Measurements from ENCODE around the gene WDPCP. TPM values are rescaled to one million over a fixed set of nuclear protein-coding genes. Genes with fewer than 3 reads are reported as not detected.
A peak's percentile ranks its signal among the peaks of the same experiment; 100 is the strongest.

The WDPCP gene
- total and polyA plus RNA-seq, 2 of the 13 experiments (the other 11 are each of a cell fraction or from before 2014, with no cell fraction given), result 2.9 to 5.2 TPM

DNA sequence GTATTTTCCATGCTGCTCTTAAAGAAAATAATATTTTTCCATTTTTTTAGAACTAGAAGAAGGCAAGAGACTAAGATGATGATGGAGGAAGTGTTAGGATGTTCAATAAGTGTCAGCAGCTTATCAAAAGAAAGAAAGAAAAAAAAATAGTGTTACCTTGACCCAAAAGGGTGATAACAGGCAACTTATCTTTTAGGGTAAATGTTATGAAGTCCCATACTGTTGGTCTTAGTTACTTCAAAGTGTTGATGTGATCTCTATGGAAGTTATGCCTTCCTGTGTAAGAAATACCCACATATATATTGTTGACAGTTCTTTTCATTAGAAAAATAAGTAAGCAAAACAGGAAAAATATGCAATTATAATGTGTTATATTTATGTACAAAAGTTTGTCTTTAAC lies 394.1 kb downstream of the WDPCP start (continued):
- no peak for TF ChIP-seq ATM (IDR thresholded peaks at IDR 0.05; ENCODE audit: borderline replicate concordance)
- TF ChIP-seq TEAD3 (CRISPR knock-in tag; optimal IDR thresholded peaks at IDR 0.05; ENCODE audit: borderline replicate concordance), result peak; percentile 50
- TF ChIP-seq FOXA1 (IDR thresholded peaks at IDR 0.05), result no peak
- peak; percentile 85 for TF ChIP-seq FOXA1 (CRISPR knock-in tag; IDR thresholded peaks at IDR 0.05)
- no peak for TF ChIP-seq ZNF546 (CRISPR knock-in tag; conservative IDR thresholded peaks at IDR 0.05)
- no peak for TF ChIP-seq HOXA9 (CRISPR knock-in tag; IDR thresholded peaks at IDR 0.05; ENCODE audit: borderline replicate concordance)
- TF ChIP-seq, protein P1, sequence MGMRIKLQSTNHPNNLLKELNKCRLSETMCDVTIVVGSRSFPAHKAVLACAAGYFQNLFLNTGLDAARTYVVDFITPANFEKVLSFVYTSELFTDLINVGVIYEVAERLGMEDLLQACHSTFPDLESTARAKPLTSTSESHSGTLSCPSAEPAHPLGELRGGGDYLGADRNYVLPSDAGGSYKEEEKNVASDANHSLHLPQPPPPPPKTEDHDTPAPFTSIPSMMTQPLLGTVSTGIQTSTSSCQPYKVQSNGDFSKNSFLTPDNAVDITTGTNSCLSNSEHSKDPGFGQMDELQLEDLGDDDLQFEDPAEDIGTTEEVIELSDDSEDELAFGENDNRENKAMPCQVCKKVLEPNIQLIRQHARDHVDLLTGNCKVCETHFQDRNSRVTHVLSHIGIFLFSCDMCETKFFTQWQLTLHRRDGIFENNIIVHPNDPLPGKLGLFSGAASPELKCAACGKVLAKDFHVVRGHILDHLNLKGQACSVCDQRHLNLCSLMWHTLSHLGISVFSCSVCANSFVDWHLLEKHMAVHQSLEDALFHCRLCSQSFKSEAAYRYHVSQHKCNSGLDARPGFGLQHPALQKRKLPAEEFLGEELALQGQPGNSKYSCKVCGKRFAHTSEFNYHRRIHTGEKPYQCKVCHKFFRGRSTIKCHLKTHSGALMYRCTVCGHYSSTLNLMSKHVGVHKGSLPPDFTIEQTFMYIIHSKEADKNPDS (CRISPR knock-in tag; IDR thresholded peaks at IDR 0.05), result no peak
- TF ChIP-seq KDM4B (CRISPR knock-in tag; IDR thresholded peaks at IDR 0.05), result no peak
- no peak for TF ChIP-seq TCF12 (IDR thresholded peaks at IDR 0.05)
- TF ChIP-seq TCF12 (CRISPR knock-in tag; IDR thresholded peaks at IDR 0.05), result peak; percentile 32; the same call in 1 of the 2 replicates
- TF ChIP-seq ZNF780A (CRISPR knock-in tag; IDR thresholded peaks at IDR 0.05), result no peak
- no peak for TF ChIP-seq HHEX (CRISPR knock-in tag; IDR thresholded peaks at IDR 0.05)
- no peak for TF ChIP-seq ZNF776 (CRISPR knock-in tag; IDR thresholded peaks at IDR 0.05)
- TF ChIP-seq, protein P2, sequence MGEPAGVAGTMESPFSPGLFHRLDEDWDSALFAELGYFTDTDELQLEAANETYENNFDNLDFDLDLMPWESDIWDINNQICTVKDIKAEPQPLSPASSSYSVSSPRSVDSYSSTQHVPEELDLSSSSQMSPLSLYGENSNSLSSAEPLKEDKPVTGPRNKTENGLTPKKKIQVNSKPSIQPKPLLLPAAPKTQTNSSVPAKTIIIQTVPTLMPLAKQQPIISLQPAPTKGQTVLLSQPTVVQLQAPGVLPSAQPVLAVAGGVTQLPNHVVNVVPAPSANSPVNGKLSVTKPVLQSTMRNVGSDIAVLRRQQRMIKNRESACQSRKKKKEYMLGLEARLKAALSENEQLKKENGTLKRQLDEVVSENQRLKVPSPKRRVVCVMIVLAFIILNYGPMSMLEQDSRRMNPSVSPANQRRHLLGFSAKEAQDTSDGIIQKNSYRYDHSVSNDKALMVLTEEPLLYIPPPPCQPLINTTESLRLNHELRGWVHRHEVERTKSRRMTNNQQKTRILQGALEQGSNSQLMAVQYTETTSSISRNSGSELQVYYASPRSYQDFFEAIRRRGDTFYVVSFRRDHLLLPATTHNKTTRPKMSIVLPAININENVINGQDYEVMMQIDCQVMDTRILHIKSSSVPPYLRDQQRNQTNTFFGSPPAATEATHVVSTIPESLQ (CRISPR knock-in tag; conservative IDR thresholded peaks at IDR 0.05), result no peak
- TF ChIP-seq, protein P3, sequence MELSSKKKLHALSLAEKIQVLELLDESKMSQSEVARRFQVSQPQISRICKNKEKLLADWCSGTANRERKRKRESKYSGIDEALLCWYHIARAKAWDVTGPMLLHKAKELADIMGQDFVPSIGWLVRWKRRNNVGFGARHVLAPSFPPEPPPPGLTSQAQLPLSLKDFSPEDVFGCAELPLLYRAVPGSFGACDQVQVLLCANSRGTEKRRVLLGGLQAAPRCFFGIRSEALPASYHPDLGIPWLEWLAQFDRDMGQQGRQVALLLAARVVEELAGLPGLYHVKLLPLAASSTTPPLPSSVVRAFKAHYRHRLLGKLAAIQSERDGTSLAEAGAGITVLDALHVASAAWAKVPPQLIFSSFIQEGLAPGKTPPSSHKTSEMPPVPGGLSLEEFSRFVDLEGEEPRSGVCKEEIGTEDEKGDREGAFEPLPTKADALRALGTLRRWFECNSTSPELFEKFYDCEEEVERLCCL (CRISPR knock-in tag; IDR thresholded peaks at IDR 0.05; ENCODE audit: borderline replicate concordance), result no peak
- TF ChIP-seq, protein P4, sequence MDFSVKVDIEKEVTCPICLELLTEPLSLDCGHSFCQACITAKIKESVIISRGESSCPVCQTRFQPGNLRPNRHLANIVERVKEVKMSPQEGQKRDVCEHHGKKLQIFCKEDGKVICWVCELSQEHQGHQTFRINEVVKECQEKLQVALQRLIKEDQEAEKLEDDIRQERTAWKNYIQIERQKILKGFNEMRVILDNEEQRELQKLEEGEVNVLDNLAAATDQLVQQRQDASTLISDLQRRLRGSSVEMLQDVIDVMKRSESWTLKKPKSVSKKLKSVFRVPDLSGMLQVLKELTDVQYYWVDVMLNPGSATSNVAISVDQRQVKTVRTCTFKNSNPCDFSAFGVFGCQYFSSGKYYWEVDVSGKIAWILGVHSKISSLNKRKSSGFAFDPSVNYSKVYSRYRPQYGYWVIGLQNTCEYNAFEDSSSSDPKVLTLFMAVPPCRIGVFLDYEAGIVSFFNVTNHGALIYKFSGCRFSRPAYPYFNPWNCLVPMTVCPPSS (IDR thresholded peaks at IDR 0.05), result no peak
- TF ChIP-seq ZNF547 (CRISPR knock-in tag; IDR thresholded peaks at IDR 0.05), result no peak
- TF ChIP-seq, protein P5, sequence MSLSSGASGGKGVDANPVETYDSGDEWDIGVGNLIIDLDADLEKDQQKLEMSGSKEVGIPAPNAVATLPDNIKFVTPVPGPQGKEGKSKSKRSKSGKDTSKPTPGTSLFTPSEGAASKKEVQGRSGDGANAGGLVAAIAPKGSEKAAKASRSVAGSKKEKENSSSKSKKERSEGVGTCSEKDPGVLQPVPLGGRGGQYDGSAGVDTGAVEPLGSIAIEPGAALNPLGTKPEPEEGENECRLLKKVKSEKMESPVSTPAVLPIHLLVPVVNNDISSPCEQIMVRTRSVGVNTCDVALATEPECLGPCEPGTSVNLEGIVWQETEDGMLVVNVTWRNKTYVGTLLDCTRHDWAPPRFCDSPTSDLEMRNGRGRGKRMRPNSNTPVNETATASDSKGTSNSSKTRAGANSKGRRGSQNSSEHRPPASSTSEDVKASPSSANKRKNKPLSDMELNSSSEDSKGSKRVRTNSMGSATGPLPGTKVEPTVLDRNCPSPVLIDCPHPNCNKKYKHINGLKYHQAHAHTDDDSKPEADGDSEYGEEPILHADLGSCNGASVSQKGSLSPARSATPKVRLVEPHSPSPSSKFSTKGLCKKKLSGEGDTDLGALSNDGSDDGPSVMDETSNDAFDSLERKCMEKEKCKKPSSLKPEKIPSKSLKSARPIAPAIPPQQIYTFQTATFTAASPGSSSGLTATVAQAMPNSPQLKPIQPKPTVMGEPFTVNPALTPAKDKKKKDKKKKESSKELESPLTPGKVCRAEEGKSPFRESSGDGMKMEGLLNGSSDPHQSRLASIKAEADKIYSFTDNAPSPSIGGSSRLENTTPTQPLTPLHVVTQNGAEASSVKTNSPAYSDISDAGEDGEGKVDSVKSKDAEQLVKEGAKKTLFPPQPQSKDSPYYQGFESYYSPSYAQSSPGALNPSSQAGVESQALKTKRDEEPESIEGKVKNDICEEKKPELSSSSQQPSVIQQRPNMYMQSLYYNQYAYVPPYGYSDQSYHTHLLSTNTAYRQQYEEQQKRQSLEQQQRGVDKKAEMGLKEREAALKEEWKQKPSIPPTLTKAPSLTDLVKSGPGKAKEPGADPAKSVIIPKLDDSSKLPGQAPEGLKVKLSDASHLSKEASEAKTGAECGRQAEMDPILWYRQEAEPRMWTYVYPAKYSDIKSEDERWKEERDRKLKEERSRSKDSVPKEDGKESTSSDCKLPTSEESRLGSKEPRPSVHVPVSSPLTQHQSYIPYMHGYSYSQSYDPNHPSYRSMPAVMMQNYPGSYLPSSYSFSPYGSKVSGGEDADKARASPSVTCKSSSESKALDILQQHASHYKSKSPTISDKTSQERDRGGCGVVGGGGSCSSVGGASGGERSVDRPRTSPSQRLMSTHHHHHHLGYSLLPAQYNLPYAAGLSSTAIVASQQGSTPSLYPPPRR (CRISPR knock-in tag; IDR thresholded peaks at IDR 0.05; ENCODE audit: borderline replicate concordance), result peak; percentile 90
- TF ChIP-seq, protein P6, sequence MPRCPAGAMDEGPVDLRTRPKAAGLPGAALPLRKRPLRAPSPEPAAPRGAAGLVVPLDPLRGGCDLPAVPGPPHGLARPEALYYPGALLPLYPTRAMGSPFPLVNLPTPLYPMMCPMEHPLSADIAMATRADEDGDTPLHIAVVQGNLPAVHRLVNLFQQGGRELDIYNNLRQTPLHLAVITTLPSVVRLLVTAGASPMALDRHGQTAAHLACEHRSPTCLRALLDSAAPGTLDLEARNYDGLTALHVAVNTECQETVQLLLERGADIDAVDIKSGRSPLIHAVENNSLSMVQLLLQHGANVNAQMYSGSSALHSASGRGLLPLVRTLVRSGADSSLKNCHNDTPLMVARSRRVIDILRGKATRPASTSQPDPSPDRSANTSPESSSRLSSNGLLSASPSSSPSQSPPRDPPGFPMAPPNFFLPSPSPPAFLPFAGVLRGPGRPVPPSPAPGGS (CRISPR knock-in tag; IDR thresholded peaks at IDR 0.05), result no peak

All from HepG2 (cell line).